Measurements from ENCODE around the gene HACD3. TPM values are rescaled to one million over a fixed set of nuclear protein-coding genes. Genes with fewer than 3 reads are reported as not detected.

The HACD3 gene
- total and polyA plus RNA-seq, 3 experiments from 2014 or later = 40.3 to 51.4 (median 46.1) TPM

GRCh38 chr15:65584241-65584640 is 54.0 kb downstream of the HACD3 start:
- H3K4me3 ChIP-seq (ENCODE audit: low read length) = peak overlapping the region; percentile 9
- POLR2A ChIA-PET = interaction anchor here (0.6 kb wide), 2 partner anchors 716 to 1420 kb away, joined by 3 to 4 read pairs; no protein-coding TSS in a partner anchor
- peaks cover 29% of the 10 kb centered on the region for H3K36me3 ChIP-seq (ENCODE audit: insufficient read depth, low read length)
- H3K4me1 Mint-ChIP-seq = peaks cover 30 to 42% (median 39%) of the 10 kb centered on the region in 3 donors
- H3K9me3 ChIP-seq (ENCODE audit: low read length) = no peaks in the 10 kb centered on the region
- peak overlapping the region in 4 of 7 donors; percentile 26 to 65 (median 53) for H3K4me3 Mint-ChIP-seq
- H3K27ac ChIP-seq (ENCODE audit: low read depth, low read length) = peak overlapping the region; percentile 52
- H3K4me1 ChIP-seq (ENCODE audit: insufficient read depth, low read length) = peaks cover 17% of the 10 kb centered on the region
- no peaks in the 10 kb centered on the region for H3K9me3 Mint-ChIP-seq
- peak overlapping the region; percentile 77 to 96 (median 94) for H3K27ac Mint-ChIP-seq
- no peak for DNase-seq
- H3K36me3 Mint-ChIP-seq = peaks cover 6 to 74% (median 18%) of the 10 kb centered on the region in 3 donors
- CTCF ChIA-PET = interaction anchor here (0.9 kb wide), 1 partner anchor 10 kb away, joined by 4 read pairs; no protein-coding TSS in a partner anchor
- no peaks in the 10 kb centered on the region for H3K27me3 Mint-ChIP-seq
- H3K27me3 ChIP-seq (ENCODE audit: insufficient read depth, low read length, poor library complexity, severe bottlenecking) = no peaks in the 10 kb centered on the region

DNA sequence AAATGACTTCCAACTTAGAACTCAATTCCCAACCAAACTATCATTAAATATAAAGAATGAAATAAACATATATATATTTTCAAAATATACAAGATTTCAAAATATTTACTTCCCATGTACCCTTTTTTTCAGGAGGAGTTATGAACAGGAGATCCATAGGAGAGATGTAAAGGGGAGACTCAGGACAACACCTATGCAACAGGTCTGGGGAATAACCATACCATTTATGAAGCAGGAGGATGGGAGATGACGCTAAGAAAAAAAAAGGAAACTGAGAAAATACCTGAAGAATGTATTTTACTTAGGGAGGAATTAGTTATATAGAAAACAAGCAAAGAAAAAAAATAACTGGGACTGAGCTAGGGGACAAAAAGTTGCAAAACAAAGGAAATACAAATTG is 56.8 kb downstream of the HACD3 start:
- Histone ChIP-seq H3K4me1 (ENCODE audit: insufficient read depth, low read length) (peaks cover 17% of the 10 kb centered on the region), H3K27me3 (ENCODE audit: insufficient read depth, low read length, poor library complexity, severe bottlenecking) (no peaks in the 10 kb centered on the region), H3K36me3 (ENCODE audit: insufficient read depth, low read length) (peaks cover 33% of the 10 kb centered on the region), H3K27ac (ENCODE audit: low read depth, low read length) (no peak overlapping the region), H3K9me3 (ENCODE audit: low read length) (no peaks in the 10 kb centered on the region), H3K4me3 (ENCODE audit: low read length) (no peak overlapping the region)
- POLR2A ChIA-PET = no interaction called here
- peak overlapping the region in 1 of 7 donors; percentile 20 for H3K4me3 Mint-ChIP-seq
- H3K9me3 Mint-ChIP-seq = no peaks in the 10 kb centered on the region
- no peak for DNase-seq
- peaks cover 11 to 79% (median 31%) of the 10 kb centered on the region in 3 donors for H3K36me3 Mint-ChIP-seq
- no peaks in the 10 kb centered on the region for H3K27me3 Mint-ChIP-seq
- CTCF ChIA-PET = no interaction called here
- peaks cover 30 to 42% (median 35%) of the 10 kb centered on the region in 3 donors for H3K4me1 Mint-ChIP-seq
- H3K27ac Mint-ChIP-seq = peak overlapping the region in 6 of 8 donors; percentile 5 to 74 (median 53)

DNA sequence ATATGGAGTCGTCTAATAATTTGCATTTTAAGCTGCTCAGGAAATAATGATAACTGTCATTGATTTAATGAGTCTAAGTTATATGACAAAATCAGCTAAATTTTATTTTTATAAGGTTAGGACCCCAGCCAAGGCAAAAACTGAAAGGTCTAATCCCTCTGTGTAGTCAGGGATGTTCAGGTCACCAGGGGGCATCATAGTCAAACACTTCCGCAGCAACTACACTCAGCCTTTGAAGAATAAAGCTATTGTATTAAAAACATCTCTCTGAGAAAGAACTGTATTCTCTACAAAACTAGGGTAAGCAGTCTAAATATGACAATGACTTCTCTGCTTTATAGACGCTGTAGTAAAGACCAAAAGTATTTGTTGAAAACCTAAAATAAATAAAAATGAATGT is 65.7 kb downstream of the HACD3 start:
- H3K4me1 ChIP-seq (ENCODE audit: insufficient read depth, low read length) = no peaks in the 10 kb centered on the region
- H3K36me3 Mint-ChIP-seq = peaks cover 10 to 84% (median 18%) of the 10 kb centered on the region in 3 donors
- no peaks in the 10 kb centered on the region for H3K9me3 Mint-ChIP-seq
- DNase-seq = no peak
- no peak overlapping the region for H3K27ac ChIP-seq (ENCODE audit: low read depth, low read length)
- ChIA-PET POLR2A (no interaction called here), CTCF (interaction anchor here (1.1 kb wide), 1 partner anchor 45 kb away, joined by 3 read pairs; no protein-coding TSS in a partner anchor)
- H3K4me3 ChIP-seq (ENCODE audit: low read length) = no peak overlapping the region
- no peak overlapping the region for H3K27ac Mint-ChIP-seq
- peaks cover 60% of the 10 kb centered on the region for H3K36me3 ChIP-seq (ENCODE audit: insufficient read depth, low read length)
- H3K4me1 Mint-ChIP-seq = no peaks in the 10 kb centered on the region
- no peaks in the 10 kb centered on the region for H3K27me3 ChIP-seq (ENCODE audit: insufficient read depth, low read length, poor library complexity, severe bottlenecking)
- no peaks in the 10 kb centered on the region for H3K27me3 Mint-ChIP-seq
- H3K9me3 ChIP-seq (ENCODE audit: low read length) = no peaks in the 10 kb centered on the region
- H3K4me3 Mint-ChIP-seq = no peak overlapping the region

- Mint-ChIP-seq H3K36me3 (peaks cover 10 to 78% (median 14%) of the 10 kb centered on the region in 3 donors), H3K4me1 (no peaks in the 10 kb centered on the region), H3K27ac (peak overlapping the region in 1 of 8 donors; percentile 10), H3K4me3 (no peak overlapping the region), H3K9me3 (no peaks in the 10 kb centered on the region), H3K27me3 (no peaks in the 10 kb centered on the region)
- DNase-seq = no peak
- ChIA-PET CTCF (no interaction called here), POLR2A (no interaction called here)
- Histone ChIP-seq H3K4me1 (ENCODE audit: insufficient read depth, low read length) (no peaks in the 10 kb centered on the region), H3K27ac (ENCODE audit: low read depth, low read length) (no peak overlapping the region), H3K9me3 (ENCODE audit: low read length) (no peaks in the 10 kb centered on the region), H3K27me3 (ENCODE audit: insufficient read depth, low read length, poor library complexity, severe bottlenecking) (no peaks in the 10 kb centered on the region), H3K4me3 (ENCODE audit: low read length) (no peak overlapping the region), H3K36me3 (ENCODE audit: insufficient read depth, low read length) (peaks cover 42% of the 10 kb centered on the region)
These were observed 68.2 kb downstream of the HACD3 start for GRCh38 chr15:65598468-65598867.

DNA sequence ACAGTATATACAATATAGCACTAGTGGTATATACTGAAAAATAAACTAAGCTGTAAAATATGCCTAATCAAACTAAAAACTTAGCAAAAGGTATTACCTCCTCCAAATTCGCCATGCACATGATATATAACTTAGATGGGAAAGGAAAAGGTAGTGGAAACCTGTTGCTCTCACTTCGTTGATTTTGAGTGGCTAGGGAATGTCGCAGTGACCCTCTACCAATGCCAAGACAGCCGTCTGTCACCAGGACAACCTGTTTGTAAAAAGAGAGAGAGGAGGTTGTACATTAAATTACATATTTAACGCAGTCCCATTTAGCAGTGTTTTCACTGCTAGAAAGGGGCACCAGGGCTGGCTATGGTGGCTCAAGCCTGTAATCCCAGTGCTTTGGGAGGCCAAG is 69.4 kb downstream of the HACD3 start:
- Mint-ChIP-seq H3K27ac (no peak overlapping the region), H3K36me3 (peaks cover 10 to 78% (median 14%) of the 10 kb centered on the region in 3 donors), H3K27me3 (no peaks in the 10 kb centered on the region), H3K4me3 (no peak overlapping the region), H3K9me3 (no peaks in the 10 kb centered on the region), H3K4me1 (no peaks in the 10 kb centered on the region)
- CTCF ChIA-PET = no interaction called here
- Histone ChIP-seq H3K4me1 (ENCODE audit: insufficient read depth, low read length) (no peaks in the 10 kb centered on the region), H3K27ac (ENCODE audit: low read depth, low read length) (no peak overlapping the region), H3K9me3 (ENCODE audit: low read length) (no peaks in the 10 kb centered on the region), H3K36me3 (ENCODE audit: insufficient read depth, low read length) (peaks cover 36% of the 10 kb centered on the region), H3K27me3 (ENCODE audit: insufficient read depth, low read length, poor library complexity, severe bottlenecking) (no peaks in the 10 kb centered on the region), H3K4me3 (ENCODE audit: low read length) (no peak overlapping the region)
- DNase-seq = no peak
- POLR2A ChIA-PET = no interaction called here

- Histone ChIP-seq H3K9me3 (ENCODE audit: low read length) (no peaks in the 10 kb centered on the region), H3K36me3 (ENCODE audit: insufficient read depth, low read length) (peaks cover 17% of the 10 kb centered on the region), H3K27me3 (ENCODE audit: insufficient read depth, low read length, poor library complexity, severe bottlenecking) (no peaks in the 10 kb centered on the region), H3K4me3 (ENCODE audit: low read length) (no peak overlapping the region), H3K27ac (ENCODE audit: low read depth, low read length) (no peak overlapping the region), H3K4me1 (ENCODE audit: insufficient read depth, low read length) (no peaks in the 10 kb centered on the region)
- DNase-seq = no peak
- Mint-ChIP-seq H3K9me3 (no peaks in the 10 kb centered on the region), H3K27ac (peak overlapping the region in 1 of 8 donors; percentile 47), H3K4me1 (peaks cover 3 to 15% (median 12%) of the 10 kb centered on the region in 3 donors), H3K4me3 (no peak overlapping the region), H3K27me3 (no peaks in the 10 kb centered on the region), H3K36me3 (peaks cover 6 to 63% (median 13%) of the 10 kb centered on the region in 3 donors)
- ChIA-PET POLR2A (no interaction called here), CTCF (no interaction called here)
These were observed 72.9 kb downstream of the HACD3 start for GRCh38 chr15:65603134-65603533.

- CTCF ChIA-PET = no interaction called here
These were observed 73.3 kb downstream of the HACD3 start for GRCh38 chr15:65603559-65603958.

DNA sequence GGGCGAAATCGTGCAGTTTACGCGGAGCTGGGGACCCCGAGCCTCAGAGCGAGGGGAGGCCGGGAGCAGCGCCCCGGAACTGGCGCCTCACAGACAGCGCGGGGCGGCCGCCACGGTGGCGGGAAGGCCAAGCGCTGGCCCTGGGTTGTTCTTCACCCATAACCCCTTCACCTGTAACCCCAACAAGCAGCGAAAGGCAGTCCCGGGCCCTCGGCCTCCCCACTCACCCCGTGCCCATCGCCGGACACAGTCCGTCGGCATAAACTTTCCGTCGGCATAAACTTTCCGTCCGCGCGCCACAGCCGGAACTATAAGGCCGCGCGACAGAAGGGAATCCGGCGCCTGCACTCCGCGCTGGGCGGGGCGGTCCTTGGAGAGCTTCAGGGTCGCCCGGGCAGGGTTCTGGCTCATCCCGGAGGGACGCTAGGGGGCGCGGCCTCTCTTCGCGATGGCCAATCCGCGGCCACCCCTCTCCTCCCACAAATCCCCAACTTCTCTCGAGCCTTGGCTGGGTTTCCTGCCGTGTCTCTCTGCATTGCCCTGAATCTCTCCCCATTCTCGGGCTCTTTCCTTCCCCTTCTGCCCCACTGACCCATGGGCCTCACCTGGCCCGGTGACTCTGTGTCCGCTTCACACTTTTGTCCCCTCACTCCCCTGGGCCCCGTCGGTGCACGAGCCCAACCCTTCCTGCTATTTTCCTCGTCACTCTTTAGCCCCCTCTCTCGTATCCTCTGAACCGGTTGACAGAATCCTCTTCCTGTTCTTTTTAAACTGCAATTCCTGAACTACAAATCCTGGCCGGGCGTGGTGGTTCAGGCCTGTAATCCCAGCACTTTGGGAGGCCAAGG is 80.8 kb downstream of the HACD3 start, which contains the start of gene INTS14:
Gene INTS14 (minus strand): TSS at position 261 of the 848 bp plus-strand sequence. CDS start 3,751 bp downstream, outside the sequence.
- Mint-ChIP-seq H3K27ac (peak within 1 kb of the TSS; percentile 97 to 99 (median 98)), H3K4me3 (peak within 1 kb of the TSS; percentile 93 to 98 (median 95)), H3K9me3 (no peaks in the 10 kb centered on the region), H3K4me1 (peaks cover 35 to 64% (median 53%) of the 10 kb centered on the region in 3 donors), H3K27me3 (peaks cover 0 to 2% of the 10 kb centered on the region in 2 donors), H3K36me3 (peaks cover 0 to 20% (median 3%) of the 10 kb centered on the region in 3 donors)
- ChIA-PET CTCF (interaction anchor here (1.0 to 1.7 kb wide), 9 partner anchors 19 to 258 kb away, joined by 3 to 9 read pairs (median 4); partner anchors contain the start of genes HACD3 and RAB11A), POLR2A (interaction anchor here (1.0 to 1.5 kb wide), 4 partner anchors 81 to 258 kb away, joined by 4 to 14 read pairs (median 6); partner anchors contain the start of genes HACD3 and RAB11A)
- Histone ChIP-seq H3K27ac (ENCODE audit: low read depth, low read length) (peak within 1 kb of the TSS; percentile 91), H3K27me3 (ENCODE audit: insufficient read depth, low read length, poor library complexity, severe bottlenecking) (no peaks in the 10 kb centered on the region), H3K36me3 (ENCODE audit: insufficient read depth, low read length) (no peaks in the 10 kb centered on the region), H3K4me1 (ENCODE audit: insufficient read depth, low read length) (peaks cover 26% of the 10 kb centered on the region), H3K9me3 (ENCODE audit: low read length) (no peaks in the 10 kb centered on the region), H3K4me3 (ENCODE audit: low read length) (peak within 1 kb of the TSS; percentile 89)
- peak; percentile 83 to 90 (median 88) for DNase-seq

More at GRCh38 chr15:65603559-65603958, 73.3 kb downstream of the HACD3 start:
- peaks cover 2 to 60% (median 10%) of the 10 kb centered on the region in 3 donors for H3K36me3 Mint-ChIP-seq
- Histone ChIP-seq H3K4me1 (ENCODE audit: insufficient read depth, low read length) (no peaks in the 10 kb centered on the region), H3K27me3 (ENCODE audit: insufficient read depth, low read length, poor library complexity, severe bottlenecking) (no peaks in the 10 kb centered on the region), H3K27ac (ENCODE audit: low read depth, low read length) (no peak overlapping the region), H3K4me3 (ENCODE audit: low read length) (no peak overlapping the region), H3K36me3 (ENCODE audit: insufficient read depth, low read length) (peaks cover 17% of the 10 kb centered on the region), H3K9me3 (ENCODE audit: low read length) (no peaks in the 10 kb centered on the region)
- POLR2A ChIA-PET = no interaction called here
- H3K27me3 Mint-ChIP-seq = no peaks in the 10 kb centered on the region
- no peak overlapping the region for H3K4me3 Mint-ChIP-seq
- H3K9me3 Mint-ChIP-seq = no peaks in the 10 kb centered on the region
- H3K4me1 Mint-ChIP-seq = peaks cover 4 to 17% (median 14%) of the 10 kb centered on the region in 3 donors
- H3K27ac Mint-ChIP-seq = peak overlapping the region in 1 of 8 donors; percentile 47
- no peak for DNase-seq
